GM18519 (cell line): Measurements from ENCODE around the gene REPS2.

Source experiments
- ATAC-seq: cut with Tn5 transposase; IDR thresholded peaks from one replicate; pipeline ENCODE4 v1.9.1; 2021; ENCODE audit warnings: mild to moderate bottlenecking, moderate library complexity; ENCODE audit not compliant: unreplicated experiment, low FRiP score

REPS2 gene

GRCh38 chrX:16946361-16946964, at the start of gene REPS2:
Gene REPS2 (plus strand): TSS chrX:16946658. CDS start chrX:16946862, 204 bp downstream.
- ATAC-seq, result peak; percentile 92

- ATAC-seq, result no peak
These were observed 49.0 kb upstream of the REPS2 start for GRCh38 chrX:16897445-16897844.

GRCh38 chrX:16903274-16904022, 43.0 kb upstream of the REPS2 start:
- no peak for ATAC-seq

- no peak for ATAC-seq
These were observed 36.1 kb upstream of the REPS2 start for GRCh38 chrX:16910376-16910775.

- ATAC-seq, result no peak
These were observed 32.4 kb upstream of the REPS2 start for GRCh38 chrX:16914058-16914457.

GRCh38 chrX:16916561-16916960, 29.9 kb upstream of the REPS2 start:
- no peak for ATAC-seq

GRCh38 chrX:16917120-16917519, 29.3 kb upstream of the REPS2 start:
- ATAC-seq, result no peak

GRCh38 chrX:16918979-16919378, 27.5 kb upstream of the REPS2 start:
- no peak for ATAC-seq

- no peak for ATAC-seq
These were observed 26.4 kb upstream of the REPS2 start for GRCh38 chrX:16920075-16920474.

GRCh38 chrX:16923157-16923556, 23.3 kb upstream of the REPS2 start:
- ATAC-seq, result no peak

GRCh38 chrX:16924631-16925480, 21.6 kb upstream of the REPS2 start:
- ATAC-seq, result no peak

GRCh38 chrX:16930392-16930791, 16.1 kb upstream of the REPS2 start:
- no peak for ATAC-seq

GRCh38 chrX:16931371-16931770, 15.1 kb upstream of the REPS2 start:
- no peak for ATAC-seq

- no peak for ATAC-seq
These were observed 14.4 kb upstream of the REPS2 start for GRCh38 chrX:16931855-16932575.

GRCh38 chrX:16934185-16934584, 12.3 kb upstream of the REPS2 start:
- ATAC-seq, result no peak

- no peak for ATAC-seq
These were observed 609 bp downstream of the REPS2 start for GRCh38 chrX:16946971-16947562.

- ATAC-seq, result no peak
These were observed 4.0 kb downstream of the REPS2 start for GRCh38 chrX:16950423-16950822.

GRCh38 chrX:16953606-16954211, 7.3 kb downstream of the REPS2 start:
- no peak for ATAC-seq

GRCh38 chrX:16957751-16958150, 11.3 kb downstream of the REPS2 start:
- no peak for ATAC-seq

- no peak for ATAC-seq
These were observed 11.9 kb downstream of the REPS2 start for GRCh38 chrX:16958356-16958755.
